NCI-H2029 (cell line): ENCODE data around the gene STT3B.
"Not testable (repeated sequence)": the region's sequence is repeated elsewhere in the genome, so short reads cannot be mapped to it uniquely, and the experiment has no call there.

Experiments used
- DNase-seq: peaks from one replicate; lab custom pipeline; 2025; lab: John Stamatoyannopoulos, UW

STT3B gene

DNA sequence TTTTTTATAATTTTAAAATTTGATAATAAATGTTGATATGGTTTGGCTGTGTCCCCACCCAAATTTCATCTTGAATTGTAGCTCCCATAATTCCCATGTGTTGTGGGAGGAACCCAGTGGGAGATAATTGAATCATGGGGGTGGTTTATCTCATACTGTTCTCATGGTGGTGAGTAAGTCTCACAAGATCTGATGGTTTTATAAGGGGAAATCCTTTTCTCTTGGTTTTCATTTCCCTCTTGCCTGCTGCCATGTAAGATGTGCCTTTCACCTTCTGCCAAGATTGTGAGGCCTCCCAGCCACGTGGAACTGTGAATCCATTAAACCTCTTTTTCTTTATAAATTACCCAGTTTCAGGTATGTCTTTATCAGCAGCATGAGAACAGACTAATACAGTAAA is 72.6 kb downstream of the STT3B start:
- not testable (repeated sequence) for DNase-seq

DNA sequence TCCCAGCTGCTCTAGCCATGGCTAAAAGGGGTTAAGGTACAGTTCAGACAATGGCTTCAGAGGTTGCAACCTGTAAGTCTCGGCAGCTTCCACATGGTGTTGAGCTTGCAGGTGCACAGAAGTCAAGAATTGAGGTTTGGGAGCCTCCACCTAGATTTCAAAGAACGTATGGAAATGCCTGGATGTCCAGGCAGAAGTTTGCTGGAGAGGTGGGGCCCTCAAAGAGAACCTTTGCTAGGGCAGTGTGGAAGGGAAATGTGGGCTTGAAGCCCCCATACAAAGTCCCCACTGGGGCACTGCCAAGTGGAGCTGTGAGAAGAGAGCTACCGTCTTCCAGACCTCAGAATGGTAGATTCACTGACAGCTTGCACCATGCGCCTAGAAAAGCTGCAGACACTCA is 73.7 kb downstream of the STT3B start:
- no peak for DNase-seq

DNA sequence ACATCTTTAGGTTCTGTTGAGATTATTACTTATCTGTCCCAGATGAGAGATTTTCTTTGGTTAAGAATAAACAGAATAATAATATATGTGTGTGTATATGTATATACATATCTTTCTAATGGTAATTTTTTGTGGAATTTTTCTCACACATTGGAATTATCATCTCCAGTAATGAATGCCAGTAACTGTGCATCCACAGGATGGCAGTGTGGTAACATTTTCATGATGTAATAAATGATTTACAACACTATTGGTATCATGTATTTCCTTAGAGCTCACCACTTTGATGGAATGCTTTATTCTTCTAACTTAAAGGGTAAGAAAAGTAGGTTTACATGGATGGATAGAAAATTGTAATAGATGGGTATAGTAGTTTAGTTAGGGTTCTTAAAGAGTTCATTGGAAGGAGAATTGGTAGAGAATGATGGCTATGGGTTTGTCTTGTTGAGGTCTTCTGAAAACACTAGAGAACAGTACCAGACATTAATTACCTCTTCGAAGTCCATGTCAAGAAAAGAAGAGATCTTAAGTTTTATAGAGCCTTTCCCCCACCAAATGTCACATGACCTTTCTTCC is 78.1 kb downstream of the STT3B start:
- peak; percentile 29 for DNase-seq

DNA sequence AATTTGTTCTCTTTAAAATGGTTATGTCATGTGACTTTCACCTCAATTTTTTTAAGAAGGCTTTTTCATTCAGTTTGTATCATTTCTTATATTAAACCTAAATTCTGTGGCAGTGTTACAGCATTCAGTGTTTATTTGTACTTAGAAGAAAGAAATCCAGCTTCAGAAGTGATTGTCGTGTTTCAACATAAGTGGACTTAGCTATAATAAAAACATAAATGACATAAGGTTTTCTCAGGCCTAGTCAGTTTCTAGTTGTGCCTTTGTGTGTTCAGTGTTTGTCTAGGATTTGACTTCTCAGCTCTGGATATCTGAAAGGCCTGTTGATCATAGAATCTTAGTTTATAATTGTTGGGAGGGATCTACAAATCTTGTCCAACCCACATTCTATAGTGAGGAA is 80.5 kb downstream of the STT3B start:
- no peak for DNase-seq

DNA sequence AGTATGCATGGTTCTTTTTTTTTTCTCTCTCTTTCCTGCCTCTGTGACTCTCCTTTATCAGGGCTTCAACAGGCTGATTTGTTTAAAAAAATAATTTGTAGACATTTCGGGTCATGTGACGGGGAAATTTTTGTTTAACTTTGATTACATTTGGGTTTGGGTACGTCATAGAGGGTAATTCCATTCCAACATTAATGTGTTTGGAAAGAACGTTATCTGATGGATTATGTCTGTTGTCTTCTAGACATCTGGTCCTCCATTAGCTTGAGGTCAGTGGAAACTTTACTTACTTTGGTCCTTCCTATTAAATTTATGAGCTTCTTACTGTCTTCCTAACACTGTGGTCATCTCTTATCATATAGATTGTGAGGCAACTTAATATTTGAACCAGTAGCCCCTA is 80.9 kb downstream of the STT3B start:
- no peak for DNase-seq

DNA sequence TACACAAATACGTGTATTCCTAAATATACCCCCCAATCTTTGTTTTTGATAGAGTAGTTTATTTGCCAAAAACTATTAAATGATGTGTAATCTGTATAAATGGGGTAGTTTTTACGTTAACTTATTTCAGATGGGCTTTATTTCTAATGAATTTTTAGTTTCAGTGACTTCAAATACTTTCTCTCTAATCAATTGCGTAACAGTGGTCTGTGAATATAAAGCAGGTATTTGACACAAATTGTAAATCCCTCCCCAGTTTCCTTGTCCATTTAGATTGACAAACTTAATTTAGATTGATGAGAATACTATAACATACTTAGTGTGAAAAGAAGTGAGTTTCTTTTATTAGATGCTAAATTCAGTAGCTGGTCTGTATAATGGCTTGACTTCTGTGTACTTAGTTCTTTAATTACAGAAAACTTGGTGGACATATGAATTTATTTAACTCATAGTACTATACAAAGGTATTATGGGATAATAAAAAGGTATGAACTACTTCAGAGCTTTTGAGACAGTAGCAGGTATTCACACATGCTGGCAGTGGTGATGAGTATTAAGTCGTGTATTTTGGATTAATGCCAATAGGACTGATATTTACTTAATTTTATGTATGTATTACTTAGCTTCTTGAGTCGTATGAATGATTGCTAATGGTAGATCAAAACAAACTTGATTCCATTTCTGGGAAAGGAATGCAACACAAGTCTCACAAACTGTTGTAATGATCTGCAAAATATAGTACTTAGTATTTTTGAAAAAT is 81.6 kb downstream of the STT3B start:
- peak; percentile 62 for DNase-seq

DNA sequence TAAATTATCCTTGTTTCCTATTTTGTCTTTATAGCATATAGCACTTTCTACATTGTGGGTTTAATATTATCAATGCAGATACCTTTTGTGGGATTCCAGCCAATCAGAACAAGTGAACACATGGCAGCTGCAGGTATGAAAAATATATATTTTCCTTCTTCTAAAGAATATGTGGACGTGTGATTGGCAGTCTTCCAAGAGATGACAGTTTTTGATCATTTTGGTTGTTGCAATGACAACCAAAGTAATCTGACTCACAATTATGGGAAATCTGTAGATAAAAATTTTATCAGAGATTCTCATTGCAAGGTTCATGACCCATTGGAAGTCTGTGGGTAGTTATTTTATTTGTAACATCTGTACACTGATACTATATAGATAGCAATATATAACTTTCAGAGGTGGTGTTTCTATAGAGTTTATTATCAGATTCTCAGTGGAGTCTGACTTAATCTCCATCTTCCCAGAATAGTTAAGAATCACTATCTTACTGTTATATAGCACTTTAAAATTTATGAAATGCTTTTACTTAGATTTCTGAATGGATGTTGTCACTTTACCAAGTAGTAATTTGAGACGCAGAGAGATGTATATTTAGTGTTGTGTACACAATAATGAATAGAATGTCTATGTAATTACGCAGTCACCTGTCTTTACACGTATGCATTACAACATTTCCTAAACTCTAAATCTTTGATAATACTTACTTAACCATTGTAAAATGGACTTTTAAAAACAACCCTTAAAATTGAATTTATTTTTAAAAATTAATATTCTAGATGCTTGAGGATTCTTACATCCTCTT is 82.5 kb downstream of the STT3B start:
- no peak for DNase-seq

DNA sequence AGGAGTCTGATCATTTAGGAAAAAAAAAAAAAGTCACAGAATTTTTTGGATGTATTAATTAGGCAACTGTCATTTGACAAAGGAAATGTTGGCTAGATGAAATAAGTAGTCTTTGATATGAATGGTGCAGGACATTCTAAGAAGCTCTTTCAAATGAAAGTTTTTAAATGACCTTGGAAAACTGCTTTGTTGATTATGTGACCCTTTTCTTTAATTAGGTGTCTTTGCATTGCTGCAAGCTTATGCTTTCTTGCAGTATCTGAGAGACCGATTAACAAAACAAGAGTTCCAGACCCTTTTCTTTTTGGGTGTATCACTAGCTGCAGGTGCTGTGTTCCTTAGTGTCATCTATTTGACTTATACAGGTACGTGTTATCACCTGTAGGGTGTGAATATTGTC is 84.0 kb downstream of the STT3B start:
- no peak for DNase-seq

DNA sequence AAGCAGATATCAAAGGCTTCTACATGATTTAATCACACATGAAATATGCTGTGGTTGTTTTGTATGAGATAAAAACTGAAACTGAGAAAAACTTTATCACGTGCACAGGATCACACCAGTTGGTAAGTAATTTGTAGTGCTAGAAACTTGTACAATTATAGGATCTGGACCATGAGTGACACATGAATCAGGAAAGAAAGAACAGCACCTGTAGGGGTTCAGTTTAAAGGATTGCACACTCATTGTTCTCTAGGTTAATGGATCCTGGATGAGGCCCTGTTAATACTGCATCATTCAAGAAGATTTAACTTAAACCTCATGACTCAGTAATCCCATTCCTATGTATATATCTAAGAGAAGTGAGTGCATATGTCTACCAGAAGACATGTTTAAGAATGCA is 87.9 kb downstream of the STT3B start:
- no peak for DNase-seq

DNA sequence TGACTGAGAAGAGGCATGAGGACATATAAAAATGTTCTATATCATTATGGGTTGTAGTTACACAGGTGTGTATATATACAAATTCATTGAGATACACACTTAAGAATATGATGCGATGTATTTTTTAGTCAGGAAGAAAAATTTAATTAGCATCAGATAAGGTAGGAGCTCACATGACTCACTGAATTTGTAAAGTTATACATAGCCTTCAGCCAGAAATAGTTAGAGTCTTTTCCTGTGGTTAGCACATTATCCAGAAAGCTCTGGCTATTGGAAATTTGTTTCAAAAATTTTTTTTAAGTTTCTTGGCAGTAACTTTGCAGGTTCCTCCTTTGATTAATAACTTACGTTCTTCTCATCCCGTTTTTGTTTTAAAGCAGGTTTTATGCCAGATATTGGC is 88.6 kb downstream of the STT3B start:
- DNase-seq, result no peak

DNA sequence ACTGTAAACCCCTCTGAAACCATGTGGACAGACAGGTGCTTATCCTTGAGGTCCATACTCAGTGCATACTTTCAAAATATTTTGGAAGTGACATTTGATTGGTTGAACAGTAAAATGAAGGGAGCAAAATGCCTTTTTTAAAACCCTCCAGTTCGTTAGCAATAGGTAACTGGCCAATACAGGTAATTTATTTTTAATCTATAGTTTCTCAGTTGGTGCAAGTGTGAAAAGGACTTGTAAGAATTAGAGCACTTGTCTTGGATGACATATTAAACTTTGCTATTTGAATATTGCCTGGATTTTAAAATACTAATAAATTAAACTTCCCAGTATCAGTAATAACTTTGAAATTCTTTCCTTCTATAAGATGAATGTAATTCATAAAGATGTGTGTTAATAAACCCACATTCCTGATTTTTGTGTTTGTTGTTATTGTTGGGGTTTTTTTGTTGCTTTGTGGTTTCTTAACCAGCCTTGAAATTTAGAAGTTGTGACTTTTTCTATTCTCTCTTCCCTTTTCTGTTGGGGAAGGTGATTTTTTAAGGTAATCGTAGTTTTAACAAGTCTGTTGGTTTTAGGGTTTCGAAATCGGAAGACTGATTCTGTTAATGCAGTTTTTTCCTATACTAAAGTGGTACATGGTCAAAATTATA is 90.0 kb downstream of the STT3B start:
- no peak for DNase-seq

DNA sequence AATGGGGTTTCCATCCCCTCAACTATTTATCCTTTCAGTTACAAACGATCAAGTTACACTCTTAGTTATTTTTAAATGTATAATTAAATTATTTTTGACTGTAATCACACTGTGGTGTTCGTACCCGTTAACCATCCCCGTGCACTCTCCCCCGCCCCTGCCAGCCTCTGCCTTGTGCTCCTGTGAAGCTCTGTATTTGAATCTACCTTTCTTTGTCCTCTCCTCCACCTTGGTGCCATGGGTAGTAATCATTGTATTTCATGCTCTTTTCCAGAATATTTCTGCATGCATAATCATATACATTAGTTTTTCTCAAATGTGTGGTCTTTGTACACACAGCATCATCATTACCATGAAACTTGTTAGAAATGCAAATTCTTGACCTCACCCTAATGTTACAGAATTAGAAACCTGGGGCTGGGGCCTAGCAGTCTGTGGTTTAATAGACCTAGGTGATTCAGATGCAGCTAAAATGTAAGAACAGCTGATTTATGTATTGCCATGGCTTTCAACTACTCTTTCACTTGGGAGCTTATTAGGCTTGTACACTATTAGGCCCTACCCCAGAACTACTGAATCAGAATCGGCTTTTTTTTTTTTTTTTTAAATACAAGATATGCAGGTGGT is 91.5 kb downstream of the STT3B start:
- DNase-seq, result no peak

DNA sequence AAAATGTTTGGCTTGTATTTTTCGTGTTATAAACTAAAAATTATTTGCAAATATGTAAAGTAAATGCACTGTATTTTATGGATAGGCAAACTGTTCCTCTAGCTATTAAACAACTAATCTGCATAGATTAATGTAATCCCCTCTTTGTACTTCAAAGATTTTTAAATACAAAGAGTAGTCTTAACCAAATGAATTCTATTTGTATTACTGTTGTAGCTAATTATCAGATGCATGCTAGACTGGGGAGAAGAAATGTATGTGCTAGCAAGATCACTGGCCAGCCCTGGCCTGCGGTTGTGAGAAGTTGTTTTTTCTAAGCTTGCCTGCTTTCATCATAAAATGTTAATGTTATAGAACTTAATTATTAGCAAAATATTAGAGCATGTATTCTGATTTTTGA is 92.6 kb downstream of the STT3B start:
- DNase-seq, result no peak

DNA sequence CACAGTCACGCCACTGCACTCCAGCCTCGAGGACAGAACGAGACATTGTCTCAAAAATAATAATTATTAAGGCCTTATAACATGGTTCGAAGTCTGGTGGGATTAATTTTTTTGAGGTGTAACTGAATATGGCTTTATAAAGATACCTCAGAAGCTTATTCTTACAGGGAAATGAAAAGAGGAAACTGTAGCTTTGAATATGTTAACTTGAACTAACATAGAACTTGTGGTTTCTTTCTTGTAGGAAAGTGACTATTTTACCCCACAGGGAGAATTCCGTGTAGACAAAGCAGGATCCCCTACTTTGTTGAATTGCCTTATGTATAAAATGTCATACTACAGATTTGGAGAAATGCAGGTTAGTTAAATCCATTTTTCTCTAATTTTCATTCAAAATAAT is 96.3 kb downstream of the STT3B start:
- no peak for DNase-seq

DNA sequence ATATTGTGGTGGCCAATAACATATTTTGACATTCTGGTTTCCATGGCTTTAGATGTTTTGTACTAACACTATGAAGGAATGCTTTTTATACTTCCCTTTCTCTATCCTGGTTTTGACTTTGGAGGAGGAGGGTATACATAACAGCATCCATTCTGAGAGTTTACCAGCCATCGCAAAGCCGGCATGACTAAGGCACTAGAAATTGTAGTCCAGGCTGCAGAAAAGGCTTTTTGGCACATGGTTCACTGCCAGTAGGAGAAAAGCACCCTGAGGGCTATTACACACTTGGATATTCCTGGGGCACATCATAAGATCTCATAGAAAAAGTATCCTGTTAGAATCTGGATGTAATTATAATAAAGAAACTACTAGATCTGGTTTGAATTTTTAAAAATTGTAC is 101.8 kb downstream of the STT3B start:
- no peak for DNase-seq

DNA sequence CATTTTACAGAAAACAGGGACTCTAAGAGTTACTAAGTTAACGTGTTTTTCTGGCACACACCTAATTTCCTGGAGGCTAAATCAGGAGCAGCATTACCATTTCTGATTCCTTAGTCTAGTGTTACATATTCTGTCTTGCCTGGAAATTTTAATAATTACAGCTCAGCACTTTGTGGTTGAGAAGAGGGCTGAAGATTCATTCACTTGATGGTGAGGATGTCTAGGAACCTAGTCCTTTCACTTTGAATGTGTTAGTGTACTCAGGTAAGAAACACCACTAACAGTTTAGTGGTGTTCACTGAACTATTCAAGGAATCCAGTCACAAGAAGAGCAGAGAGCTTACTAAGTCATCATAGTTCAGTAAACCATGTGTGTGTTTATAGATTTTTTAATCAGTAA is 102.8 kb downstream of the STT3B start:
- no peak for DNase-seq

DNA sequence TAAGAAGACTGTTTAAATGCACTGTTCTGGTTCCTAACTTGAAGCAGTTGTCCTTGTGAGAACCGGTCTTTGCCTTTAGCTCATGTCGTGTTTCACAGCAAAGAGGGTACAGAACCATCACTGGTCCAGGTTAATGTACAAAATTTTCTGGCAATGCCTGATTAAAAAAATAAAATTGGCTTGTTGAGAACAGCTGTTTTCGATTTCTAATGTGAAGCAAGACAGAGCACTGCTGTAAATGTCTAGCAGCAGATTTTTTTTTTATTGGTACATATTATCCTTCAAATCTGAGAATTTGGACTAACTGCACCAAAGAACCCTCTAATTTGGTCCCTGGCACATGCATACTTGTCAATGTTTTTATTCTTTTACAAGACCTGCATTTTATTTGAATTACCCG is 103.3 kb downstream of the STT3B start:
- DNase-seq, result no peak

DNA sequence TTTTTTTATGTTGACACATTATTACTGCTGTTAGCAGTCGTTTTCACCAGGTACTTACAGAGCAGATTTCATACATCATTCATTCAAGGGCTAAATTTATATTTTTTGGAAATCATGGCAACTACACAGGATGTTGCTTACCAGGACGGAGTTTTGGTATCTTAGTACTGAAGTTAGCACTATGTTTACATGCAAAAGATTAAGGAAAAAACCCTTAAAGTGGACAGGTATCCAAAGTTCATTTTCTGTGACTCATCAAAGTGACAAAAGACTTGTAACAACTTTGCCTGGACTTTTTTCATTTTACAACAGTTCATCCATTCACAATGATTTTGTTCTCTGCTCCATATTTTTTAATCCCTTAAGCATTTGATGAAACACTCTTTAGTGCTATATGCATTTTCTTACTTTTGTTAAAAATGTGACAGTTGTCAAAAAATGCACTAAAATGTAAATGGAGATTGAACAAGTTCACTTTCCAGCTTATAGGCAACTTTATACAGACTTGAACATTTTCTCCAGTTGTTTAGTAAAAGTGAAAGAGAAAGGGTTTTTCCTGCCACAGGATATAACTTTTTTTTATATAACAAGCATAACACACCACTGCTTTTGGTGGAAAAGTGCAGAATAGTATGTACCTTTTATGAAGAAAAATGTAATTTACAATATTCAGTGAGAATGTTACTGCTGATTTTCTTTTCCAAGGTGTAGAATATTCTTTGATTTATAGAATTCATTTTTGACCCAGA is 104.1 kb downstream of the STT3B start:
- no peak for DNase-seq

DNA sequence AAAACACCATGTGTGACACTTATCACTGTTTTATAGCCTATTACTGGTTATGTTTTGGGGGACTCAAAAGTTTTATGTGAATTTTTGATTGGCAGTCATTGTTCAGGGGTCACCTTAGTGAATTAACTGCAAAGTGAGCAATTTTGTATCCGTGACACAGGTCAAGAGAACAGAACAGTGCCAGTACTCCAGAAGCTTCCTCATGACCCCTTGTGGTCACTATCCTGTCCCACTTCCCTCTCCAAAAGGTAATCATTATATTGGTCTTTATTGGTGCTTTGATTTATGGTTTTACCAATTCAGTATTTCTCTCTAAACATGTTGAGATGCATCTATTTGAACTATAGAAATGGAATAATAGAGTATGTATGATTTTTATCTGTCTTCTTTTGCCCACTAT is 107.1 kb downstream of the STT3B start:
- no peak for DNase-seq

DNA sequence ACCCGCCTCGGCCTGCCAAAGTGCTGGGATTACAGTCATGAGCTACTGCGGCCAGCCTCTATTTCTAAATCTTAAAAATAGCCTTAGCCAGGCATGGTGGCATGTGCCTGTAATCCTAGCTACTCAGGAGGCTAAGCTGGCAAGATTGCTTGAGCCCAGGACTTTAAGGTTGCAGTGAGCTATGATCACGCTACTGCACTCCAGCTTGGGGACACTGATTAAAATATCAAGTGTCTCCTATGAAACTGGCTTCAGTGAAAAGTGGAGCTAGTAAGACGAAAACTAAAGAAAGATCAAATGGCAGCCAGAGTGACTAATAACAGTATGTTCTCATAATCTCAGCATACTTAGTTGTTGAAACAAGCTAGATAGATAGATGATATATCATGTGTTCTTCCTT is 112.5 kb downstream of the STT3B start:
- no peak for DNase-seq

DNA sequence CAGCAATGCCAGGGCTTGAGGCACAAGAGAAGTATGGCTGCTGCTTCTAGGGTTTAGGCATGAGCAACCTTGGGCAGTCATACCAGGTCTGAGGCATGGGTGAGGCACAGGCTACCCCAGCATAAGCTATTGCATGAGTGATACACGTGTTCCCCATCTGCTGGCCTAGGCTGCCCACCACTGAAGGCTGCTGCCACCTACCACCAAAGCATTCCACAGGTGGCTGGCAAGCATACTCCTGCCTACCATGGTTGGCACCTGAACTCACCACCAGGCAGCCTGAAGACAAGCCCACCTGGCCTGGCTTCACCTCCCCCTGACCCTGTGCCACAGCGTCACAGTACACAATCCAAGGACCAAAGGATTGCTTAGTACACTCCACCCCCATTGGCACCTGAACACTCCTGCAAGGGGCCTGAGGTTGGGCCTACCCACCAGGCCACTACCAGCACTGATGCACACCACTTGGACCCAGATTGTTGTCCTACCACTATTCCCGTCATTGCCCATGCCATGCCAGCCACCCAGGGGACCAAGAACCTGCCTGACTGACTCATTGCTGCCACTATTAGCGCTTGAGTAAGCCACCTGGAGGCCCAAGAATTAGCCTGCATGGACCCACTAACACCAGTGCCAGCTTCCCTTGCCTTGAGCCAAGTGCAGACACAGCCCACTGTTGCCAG is 115.7 kb downstream of the STT3B start:
- no peak for DNase-seq
